Small intestine (tissue), 7 donors: ENCODE measurements around the gene PCNX1. TPM values are rescaled to one million over a fixed set of nuclear protein-coding genes. Genes with fewer than 3 reads are reported as not detected.

Source experiments
- DNase-seq, 2 donors: peaks; one replicate each; pipeline versions ENCODE4 v3.0.0 to v3.0.0-alpha.2; 2013
- FAIRE-seq: peaks from 2 replicates; lab custom pipeline; 2012; peaks lifted over from hg19 to GRCh38; lab: Jason Lieb, UNC
- H3K27ac ChIP-seq, 3 donors: one replicate each; pipeline ENCODE4 v1.5.1; 2013; ENCODE audit warnings: low read length in 2 of 3, mild to moderate bottlenecking in 2 of 3, control low read depth in 1 of 3, inconsistent platforms in 1 of 3, low read depth in 1 of 3, moderate library complexity in 1 of 3
- H3K27me3 ChIP-seq, 3 donors: one replicate each; pipeline ENCODE4 v1.6.1; 2013; ENCODE audit warnings: low read length in 3 of 3, inconsistent platforms in 1 of 3; ENCODE audit not compliant: control insufficient read depth in 3 of 3, insufficient read depth in 3 of 3
- H3K36me3 ChIP-seq, 3 donors: one replicate each; pipeline ENCODE4 v1.6.1; 2013; ENCODE audit warnings: low read length in 3 of 3, inconsistent platforms in 1 of 3, low read depth in 1 of 3, mild to moderate bottlenecking in 1 of 3, moderate library complexity in 1 of 3; ENCODE audit not compliant: control insufficient read depth in 3 of 3, insufficient read depth in 2 of 3
- H3K4me1 ChIP-seq, 3 donors: one replicate each; pipeline ENCODE4 v1.6.1; 2013; ENCODE audit warnings: low read length in 2 of 3, inconsistent platforms in 1 of 3, low read depth in 1 of 3, mild to moderate bottlenecking in 1 of 3, moderate library complexity in 1 of 3; ENCODE audit not compliant: control insufficient read depth in 3 of 3, insufficient read depth in 2 of 3
- H3K4me3 ChIP-seq, 3 donors: one replicate each; pipeline ENCODE4 v1.5.1; 2013; ENCODE audit warnings: low read length in 3 of 3, control low read depth in 1 of 3, inconsistent platforms in 1 of 3, low read depth in 1 of 3, mild to moderate bottlenecking in 1 of 3, moderate library complexity in 1 of 3
- H3K9me3 ChIP-seq, 2 donors: one replicate each; pipeline ENCODE4 v1.6.1; 2013; ENCODE audit warnings: low read depth in 1 of 2, low read length in 1 of 2; ENCODE audit not compliant: control insufficient read depth in 2 of 2, insufficient read depth in 1 of 2
- WGBS, 3 donors: extraction: QIAGEN DNeasy Blood & Tissue Kit; methylation state at CpG; one replicate each; pipeline ENCODE4 v1.1.7; 2013; 5-methylcytosine and 5-hydroxymethylcytosine counted together
- polyA plus RNA-seq, 4 donors: library from polyadenylated mRNA; stranded (reverse) in 3 of 4; unstranded in 1 of 4; fragments of 200-250 nt in 3 of 4; fragments of 120-200 nt in 1 of 4; gene quantifications; one replicate each; pipeline versions ENCODE4 v1.2.1 to v1.2.3, GENCODE V29; 2013
- donor health status: healthy with polysubstance abuse.
- donor health status: control.
- donor health status: control.
- donor health status: Bipolar disorder and iron deficiency.
- donor health status: healthy.

PCNX1 gene
- polyA plus RNA-seq, 4 donors = 4.7 to 49.4 (median 6.5) TPM

DNA sequence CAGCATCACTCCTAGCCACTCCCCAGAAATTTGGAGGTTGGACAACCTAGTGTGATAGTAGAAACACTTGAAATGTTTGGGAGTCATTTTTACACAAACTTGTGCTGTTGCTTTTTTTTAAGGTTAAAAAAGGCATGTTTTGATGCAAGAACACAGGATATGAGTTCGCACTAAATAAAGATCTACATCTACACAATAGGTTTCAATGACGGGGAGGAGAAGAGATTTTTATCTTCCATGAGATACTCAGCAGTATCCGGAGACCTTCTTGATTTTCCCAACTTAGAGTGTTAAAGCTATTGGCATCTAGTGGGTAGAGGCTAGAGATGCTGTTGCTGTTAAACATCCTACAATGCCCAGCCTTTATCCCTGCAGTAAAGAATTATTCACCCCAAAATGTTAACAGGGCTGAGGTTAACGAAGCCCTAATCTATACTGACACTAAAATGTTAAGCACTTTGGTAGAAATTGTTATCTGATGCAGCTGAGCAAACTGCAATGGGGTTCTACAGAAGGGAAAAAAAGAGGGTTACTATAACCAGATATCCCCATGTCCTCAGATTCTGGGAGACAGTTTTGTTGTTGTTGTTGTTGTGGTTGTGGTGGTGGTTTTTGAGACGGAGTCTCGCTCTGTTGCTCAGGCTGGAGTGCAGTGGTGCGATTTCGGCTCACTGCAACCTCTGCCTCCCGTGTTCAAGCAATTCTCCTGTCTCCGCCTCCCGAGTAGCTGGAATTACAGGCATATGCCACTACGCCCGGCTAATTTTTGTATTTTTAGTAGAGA, 14.0 kb upstream of the PCNX1 start:
- Histone ChIP-seq H3K36me3 (no peaks in the 10 kb centered on the region), H3K9me3 (no peaks in the 10 kb centered on the region), H3K4me1 (peaks cover 0 to 3% (median 0%) of the 10 kb centered on the region in 3 donors), H3K27ac (peak overlapping the region in 1 of 3 donors; percentile 21), H3K27me3 (no peaks in the 10 kb centered on the region), H3K4me3 (no peak overlapping the region)
- 72 to 83% (median 82%) methylated on average over 13 of the region's 13 CpGs for WGBS, 3 donors
- FAIRE-seq (no peak), DNase-seq (no peak)

DNA sequence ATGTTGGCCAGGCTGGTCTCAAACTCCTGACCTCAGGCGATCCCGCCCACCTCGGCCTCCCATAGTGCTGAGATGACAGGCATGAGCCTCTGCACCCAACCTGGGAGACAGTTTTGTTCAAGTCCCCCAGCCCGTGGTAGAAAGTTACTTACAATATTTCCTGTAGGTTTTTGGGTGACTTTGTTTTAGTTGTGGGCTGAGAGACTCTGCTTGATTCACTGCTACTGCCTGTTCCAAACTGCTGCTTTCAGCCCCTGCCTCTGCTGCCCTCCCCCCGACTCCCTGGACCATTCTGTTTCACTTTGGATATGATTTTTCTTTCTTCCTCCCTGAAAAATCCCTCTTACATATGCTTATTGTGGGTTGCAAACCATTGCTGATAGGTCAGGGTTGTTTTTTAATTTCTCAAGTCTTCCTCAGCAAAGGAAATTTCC, 13.4 kb upstream of the PCNX1 start:
- H3K27ac ChIP-seq = peak overlapping the region in 1 of 3 donors; percentile 21
- H3K9me3 ChIP-seq = no peaks in the 10 kb centered on the region
- H3K27me3 ChIP-seq = no peaks in the 10 kb centered on the region
- H3K4me1 ChIP-seq = peaks cover 0 to under 1% (median 0%) of the 10 kb centered on the region in 3 donors
- no peaks in the 10 kb centered on the region for H3K36me3 ChIP-seq
- DNase-seq (no peak), FAIRE-seq (no peak)
- H3K4me3 ChIP-seq = no peak overlapping the region
- 75 to 79% (median 76%) methylated on average over 5 of the region's 5 CpGs for WGBS, 3 donors

DNA sequence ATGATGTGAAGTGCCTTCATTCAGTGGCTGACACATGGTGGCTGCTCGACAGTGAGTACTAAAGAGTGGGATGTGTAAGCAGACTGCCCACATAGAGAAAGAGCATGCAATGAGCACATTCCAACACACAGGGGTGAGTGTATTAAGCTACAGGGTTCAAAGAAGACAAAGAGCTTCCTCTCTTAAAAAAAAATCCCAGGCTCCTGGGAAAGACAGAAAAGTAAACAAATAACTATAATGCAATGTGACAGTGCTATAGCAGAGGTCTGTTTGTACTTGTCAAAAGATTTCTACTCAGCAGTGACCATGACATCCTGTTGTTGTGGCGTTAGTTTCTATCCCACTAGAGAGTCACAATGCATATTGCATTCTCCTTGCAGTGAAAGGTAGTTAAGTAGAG, 12.4 kb upstream of the PCNX1 start:
- WGBS, 3 donors = 45 to 72% (median 65%) methylated on average over 2 of the region's 2 CpGs
- no peak for FAIRE-seq
- H3K4me1 ChIP-seq = no peaks in the 10 kb centered on the region

DNA sequence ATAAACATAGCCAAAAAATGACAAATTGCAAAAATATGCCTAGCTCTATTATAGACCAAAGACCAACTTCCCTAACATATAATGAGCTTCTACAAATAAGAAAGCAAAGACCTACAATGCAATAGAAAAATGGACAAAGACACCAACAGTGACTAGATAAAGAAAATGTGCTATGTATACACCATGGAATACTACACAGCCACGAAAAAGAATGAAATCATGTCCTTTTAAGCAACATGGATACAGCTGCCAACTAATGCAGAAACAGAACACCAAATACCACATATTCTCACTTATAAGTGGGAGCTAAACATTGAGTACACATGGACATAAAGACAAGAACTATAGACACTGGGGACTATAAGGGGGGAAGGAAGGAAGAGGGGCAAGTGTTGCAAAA, 10.9 kb upstream of the PCNX1 start:
- Histone ChIP-seq H3K4me1 (no peaks in the 10 kb centered on the region), H3K4me3 (no peak overlapping the region), H3K27ac (no peak overlapping the region), H3K36me3 (no peaks in the 10 kb centered on the region), H3K27me3 (no peaks in the 10 kb centered on the region), H3K9me3 (no peaks in the 10 kb centered on the region)
- WGBS, 3 donors = 69 to 85% (median 84%) methylated on average over 1 of the region's 1 CpG
- no peak for DNase-seq
- FAIRE-seq = no peak

More for the DNA sequence above, 12.4 kb upstream of the PCNX1 start:
- Histone ChIP-seq H3K9me3 (no peaks in the 10 kb centered on the region), H3K4me3 (no peak overlapping the region), H3K36me3 (no peaks in the 10 kb centered on the region), H3K27me3 (no peaks in the 10 kb centered on the region), H3K27ac (peak overlapping the region in 1 of 3 donors; percentile 3)
- peak in 1 of 2 donors; percentile 35 for DNase-seq

DNA sequence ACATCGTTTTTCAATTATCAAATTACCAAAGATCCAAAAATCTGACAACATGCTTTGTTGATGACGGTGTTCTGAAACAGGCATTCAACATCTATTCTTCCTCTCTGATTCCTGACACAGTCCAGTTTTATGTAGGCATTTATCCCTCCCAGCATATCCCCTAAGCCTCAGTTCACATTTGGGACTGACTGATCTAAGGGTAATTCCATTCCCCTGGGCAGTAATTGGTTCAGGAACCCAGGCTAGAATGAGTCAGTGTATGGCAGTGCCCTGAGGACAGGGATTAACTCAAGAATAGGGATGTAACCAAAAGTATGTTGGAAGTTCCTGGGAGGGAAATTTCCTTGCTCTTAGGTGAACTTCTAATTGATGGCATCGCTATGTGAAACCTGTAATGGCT, 10.3 kb upstream of the PCNX1 start:
- WGBS, 3 donors = 95 to 100% (median 99%) methylated on average over 3 of the region's 3 CpGs
- Histone ChIP-seq H3K4me1 (no peaks in the 10 kb centered on the region), H3K9me3 (no peaks in the 10 kb centered on the region), H3K4me3 (no peak overlapping the region), H3K36me3 (no peaks in the 10 kb centered on the region), H3K27ac (peak overlapping the region in 1 of 3 donors; percentile 5), H3K27me3 (no peaks in the 10 kb centered on the region)
- FAIRE-seq = no peak
- DNase-seq = no peak

DNA sequence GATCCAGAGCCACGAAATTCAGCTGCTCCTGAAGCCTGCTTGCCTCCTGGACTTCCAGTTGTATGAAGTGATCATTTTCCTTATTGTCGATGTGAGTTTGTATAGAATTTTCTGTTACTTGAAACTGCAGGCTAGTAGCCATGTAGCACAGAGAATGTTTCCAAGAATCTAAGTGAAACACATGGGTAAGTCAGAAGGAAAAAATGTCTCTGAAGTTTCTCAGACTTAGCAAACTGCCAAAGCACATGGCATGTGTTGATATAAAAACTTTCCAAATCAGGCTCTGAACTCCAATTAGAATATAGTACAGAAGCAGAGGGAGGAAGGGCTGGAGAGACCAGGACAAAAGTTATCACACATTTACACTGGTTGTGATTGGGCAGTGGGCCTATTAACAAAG, 9.8 kb upstream of the PCNX1 start:
- no peak overlapping the region for H3K27ac ChIP-seq
- no peak for DNase-seq
- 57 to 80% (median 65%) methylated on average over 2 of the region's 2 CpGs for WGBS, 3 donors

DNA sequence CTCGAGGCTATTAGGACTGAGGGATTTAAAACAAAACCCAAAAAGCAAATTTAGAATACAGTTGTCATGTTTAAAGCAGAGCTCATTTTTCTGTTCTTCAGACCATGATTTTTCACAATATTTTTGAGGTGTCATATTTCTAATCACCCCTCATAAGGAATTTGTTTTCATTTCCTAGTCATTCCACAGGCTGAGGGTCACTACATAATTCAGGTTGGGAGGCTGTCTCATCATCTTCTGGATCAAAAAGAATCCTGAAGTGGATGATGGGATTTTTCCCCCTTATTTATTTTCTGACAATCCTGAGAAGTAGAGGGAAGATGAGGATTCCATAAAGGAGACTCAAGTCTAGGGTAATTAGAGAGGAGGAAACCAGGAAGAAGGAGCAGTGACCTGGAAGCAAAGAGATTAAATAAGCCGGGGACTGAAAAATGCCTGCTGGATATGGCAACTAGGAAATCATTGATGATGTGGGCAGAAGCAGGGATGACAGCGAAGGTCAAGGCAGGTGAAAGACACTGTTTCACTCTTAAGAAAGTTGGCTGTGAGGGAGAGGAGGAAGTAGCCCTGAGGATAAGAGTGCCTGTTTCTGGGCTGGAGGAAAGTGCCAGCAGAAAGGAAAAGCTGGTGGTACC, 9.0 kb upstream of the PCNX1 start:
- WGBS, 3 donors = 52 to 68% (median 56%) methylated on average over 3 of the region's 3 CpGs

More for the DNA sequence above, 9.8 kb upstream of the PCNX1 start:
- H3K4me1 ChIP-seq = no peaks in the 10 kb centered on the region
- H3K27me3 ChIP-seq = no peaks in the 10 kb centered on the region
- H3K36me3 ChIP-seq = no peaks in the 10 kb centered on the region
- no peaks in the 10 kb centered on the region for H3K9me3 ChIP-seq
- no peak overlapping the region for H3K4me3 ChIP-seq
- no peak for FAIRE-seq

DNA sequence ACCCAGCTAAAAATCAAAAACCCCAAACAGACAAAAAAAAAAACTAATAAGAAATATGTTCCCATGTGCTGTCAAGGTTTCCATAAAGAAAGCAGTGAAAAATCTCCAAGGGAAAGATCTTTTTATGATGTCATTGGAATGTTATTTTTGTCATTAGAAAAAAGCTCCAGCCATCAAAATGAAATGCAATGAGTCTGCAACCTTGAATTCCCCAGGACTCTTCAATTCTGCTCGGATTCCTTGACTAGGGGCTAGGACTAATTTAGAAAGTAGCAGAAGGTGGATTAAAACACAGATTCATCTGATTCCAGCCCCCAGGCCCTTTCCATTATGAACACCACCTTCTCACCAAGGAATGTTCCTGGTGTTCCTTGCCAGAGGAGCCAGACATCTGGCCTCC, 6.0 kb upstream of the PCNX1 start:
- FAIRE-seq (no peak), DNase-seq (no peak)
- Histone ChIP-seq H3K27me3 (no peaks in the 10 kb centered on the region), H3K27ac (no peak overlapping the region), H3K4me3 (no peak overlapping the region), H3K36me3 (no peaks in the 10 kb centered on the region), H3K4me1 (peaks cover 0 to 5% (median 0%) of the 10 kb centered on the region in 3 donors), H3K9me3 (no peaks in the 10 kb centered on the region)
- 67 to 88% (median 88%) methylated on average over 1 of the region's 1 CpG for WGBS, 3 donors

More for the DNA sequence above, 9.0 kb upstream of the PCNX1 start:
- Histone ChIP-seq H3K27me3 (no peaks in the 10 kb centered on the region), H3K4me3 (no peak overlapping the region), H3K36me3 (no peaks in the 10 kb centered on the region), H3K4me1 (no peaks in the 10 kb centered on the region), H3K27ac (no peak overlapping the region), H3K9me3 (no peaks in the 10 kb centered on the region)
- FAIRE-seq (no peak), DNase-seq (no peak)
